ENCODE measurements around the gene SH3BP4.

The SH3BP4 gene

DNA sequence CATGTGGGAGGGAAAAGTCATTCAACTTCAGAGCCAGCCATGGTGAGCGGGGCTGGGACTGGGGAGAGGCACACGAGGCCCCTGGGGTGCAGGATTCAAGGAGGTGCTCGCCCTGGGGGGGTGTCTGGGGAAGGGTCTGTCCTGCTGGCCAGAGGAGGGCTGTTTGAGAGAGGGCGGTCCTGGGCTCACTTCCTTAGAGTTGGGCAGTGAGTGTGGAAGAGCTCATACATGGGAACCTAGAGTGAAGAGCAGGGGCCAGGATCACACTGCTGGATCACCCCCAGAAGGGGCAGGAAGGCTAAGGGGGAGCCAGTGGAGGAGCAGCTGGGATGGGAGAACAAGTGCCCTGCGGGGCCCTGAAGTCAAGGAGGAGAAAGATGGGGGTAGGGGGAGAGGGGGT, 6.5 kb downstream of the SH3BP4 start:
- TF ChIP-seq, protein P1, sequence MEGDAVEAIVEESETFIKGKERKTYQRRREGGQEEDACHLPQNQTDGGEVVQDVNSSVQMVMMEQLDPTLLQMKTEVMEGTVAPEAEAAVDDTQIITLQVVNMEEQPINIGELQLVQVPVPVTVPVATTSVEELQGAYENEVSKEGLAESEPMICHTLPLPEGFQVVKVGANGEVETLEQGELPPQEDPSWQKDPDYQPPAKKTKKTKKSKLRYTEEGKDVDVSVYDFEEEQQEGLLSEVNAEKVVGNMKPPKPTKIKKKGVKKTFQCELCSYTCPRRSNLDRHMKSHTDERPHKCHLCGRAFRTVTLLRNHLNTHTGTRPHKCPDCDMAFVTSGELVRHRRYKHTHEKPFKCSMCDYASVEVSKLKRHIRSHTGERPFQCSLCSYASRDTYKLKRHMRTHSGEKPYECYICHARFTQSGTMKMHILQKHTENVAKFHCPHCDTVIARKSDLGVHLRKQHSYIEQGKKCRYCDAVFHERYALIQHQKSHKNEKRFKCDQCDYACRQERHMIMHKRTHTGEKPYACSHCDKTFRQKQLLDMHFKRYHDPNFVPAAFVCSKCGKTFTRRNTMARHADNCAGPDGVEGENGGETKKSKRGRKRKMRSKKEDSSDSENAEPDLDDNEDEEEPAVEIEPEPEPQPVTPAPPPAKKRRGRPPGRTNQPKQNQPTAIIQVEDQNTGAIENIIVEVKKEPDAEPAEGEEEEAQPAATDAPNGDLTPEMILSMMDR (IDR thresholded peaks at IDR 0.05; ENCODE audit: control insufficient read depth, extremely low read depth, insufficient read depth): no peak
- H3K4me3 ChIP-seq (ENCODE audit: low read depth, low read length): no peak overlapping the region
- DNase-seq (ENCODE audit: low read depth): no peak

DNA sequence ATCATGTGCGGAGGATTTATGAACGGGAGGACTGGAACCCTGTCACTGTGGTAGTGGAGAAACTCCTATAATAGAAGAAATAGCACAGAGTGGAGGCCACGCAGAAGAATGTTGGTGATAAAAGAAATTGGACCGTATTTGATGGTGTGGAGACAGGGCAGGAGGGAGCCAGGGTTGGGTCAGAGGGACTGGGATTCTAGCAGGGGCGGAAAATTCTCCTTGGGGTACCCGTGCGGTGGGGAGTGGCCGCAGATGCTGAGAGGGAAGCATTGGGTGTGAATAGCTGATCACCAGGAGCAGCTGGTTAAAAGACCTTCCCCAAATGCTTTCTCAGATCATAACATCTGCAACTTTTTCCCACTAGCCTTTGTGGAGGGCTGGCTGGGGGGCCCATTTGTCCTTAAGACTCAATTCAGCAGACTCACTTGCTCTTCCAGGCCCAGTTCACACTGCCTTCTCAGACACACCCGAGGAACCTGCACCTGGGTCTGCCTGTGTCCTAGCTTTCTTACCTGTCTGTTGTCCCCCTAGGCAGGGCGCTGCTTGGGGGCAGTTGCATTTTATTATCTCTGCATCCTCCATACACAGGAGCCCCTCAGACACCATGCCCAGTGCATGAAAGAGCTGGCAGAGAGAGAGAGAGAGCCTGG, 7.1 kb downstream of the SH3BP4 start:
- no peak for DNase-seq (ENCODE audit: low read depth)
- H3K4me3 ChIP-seq (ENCODE audit: low read depth, low read length): no peak overlapping the region
- TF ChIP-seq, protein P1 (IDR thresholded peaks at IDR 0.05; ENCODE audit: control insufficient read depth, extremely low read depth, insufficient read depth): no peak

DNA sequence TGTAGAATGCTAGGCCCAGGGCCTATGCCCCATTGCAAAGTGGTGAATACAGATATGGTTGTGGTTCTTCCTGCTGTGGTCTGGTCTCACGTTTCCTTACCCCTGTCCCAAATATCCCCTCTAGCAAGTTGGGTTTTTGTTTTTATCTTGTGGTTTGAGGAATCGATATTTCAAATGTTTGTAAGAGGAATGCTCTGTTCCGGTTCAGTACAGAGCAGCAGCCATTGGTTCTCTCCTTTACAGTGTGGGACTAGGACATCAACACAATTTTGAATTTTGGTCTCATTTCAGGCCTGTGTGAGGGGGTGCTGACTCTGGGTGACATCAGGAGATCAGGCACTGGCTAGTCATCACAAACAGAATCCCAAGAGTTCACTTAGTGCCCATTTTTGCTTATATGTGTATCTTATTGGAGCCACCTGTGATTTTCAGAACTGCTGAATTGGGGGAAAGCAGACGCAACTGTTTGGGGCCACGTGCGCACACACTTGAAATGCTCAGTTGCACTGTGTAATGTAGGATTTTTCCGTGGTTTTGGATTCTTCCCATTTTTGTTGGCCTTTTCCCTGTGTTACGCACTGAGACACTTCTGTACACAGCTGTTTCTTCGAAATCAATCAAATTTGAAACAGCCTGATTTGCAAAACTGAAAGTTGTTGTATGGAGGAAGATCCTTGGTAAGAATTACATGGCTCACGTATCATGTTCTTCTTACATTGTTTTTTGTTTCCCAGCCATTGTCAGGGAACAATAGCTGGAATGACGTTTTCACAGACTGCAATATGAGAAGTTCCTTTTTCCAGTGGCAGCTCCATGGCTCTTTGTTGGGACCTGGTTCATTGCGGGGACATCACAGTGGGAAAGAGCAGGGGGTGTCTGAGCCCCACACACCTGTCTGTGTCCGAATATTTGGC, 8.6 kb downstream of the SH3BP4 start:
- DNase-seq (ENCODE audit: low read depth): no peak
- no peak overlapping the region for H3K4me3 ChIP-seq (ENCODE audit: low read depth, low read length)
- TF ChIP-seq, protein P1 (IDR thresholded peaks at IDR 0.05; ENCODE audit: control insufficient read depth, extremely low read depth, insufficient read depth): no peak

DNA sequence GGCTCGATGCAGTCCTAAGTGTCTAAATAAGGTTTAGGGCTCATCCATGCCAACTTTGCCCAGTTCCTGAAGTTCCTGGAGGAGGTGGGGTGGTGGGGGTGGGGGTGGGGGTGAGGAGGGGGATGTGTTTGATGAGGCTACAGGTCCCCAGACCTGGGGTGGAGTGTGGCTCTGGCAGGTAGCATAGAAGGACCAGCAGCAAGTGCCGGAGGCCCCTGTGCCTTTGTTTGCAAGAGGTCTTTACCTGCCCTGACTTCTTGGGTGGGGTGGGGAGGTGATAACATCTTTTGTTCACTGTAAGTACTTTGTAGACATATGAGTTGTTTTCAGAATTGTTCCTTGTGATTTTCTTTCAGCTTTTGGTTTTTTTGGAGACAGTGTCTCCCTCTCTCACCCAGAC, 10.0 kb downstream of the SH3BP4 start:
- no peak for DNase-seq (ENCODE audit: low read depth)
- H3K4me3 ChIP-seq (ENCODE audit: low read depth, low read length): no peak overlapping the region
- TF ChIP-seq, protein P1 (IDR thresholded peaks at IDR 0.05; ENCODE audit: control insufficient read depth, extremely low read depth, insufficient read depth): no peak

DNA sequence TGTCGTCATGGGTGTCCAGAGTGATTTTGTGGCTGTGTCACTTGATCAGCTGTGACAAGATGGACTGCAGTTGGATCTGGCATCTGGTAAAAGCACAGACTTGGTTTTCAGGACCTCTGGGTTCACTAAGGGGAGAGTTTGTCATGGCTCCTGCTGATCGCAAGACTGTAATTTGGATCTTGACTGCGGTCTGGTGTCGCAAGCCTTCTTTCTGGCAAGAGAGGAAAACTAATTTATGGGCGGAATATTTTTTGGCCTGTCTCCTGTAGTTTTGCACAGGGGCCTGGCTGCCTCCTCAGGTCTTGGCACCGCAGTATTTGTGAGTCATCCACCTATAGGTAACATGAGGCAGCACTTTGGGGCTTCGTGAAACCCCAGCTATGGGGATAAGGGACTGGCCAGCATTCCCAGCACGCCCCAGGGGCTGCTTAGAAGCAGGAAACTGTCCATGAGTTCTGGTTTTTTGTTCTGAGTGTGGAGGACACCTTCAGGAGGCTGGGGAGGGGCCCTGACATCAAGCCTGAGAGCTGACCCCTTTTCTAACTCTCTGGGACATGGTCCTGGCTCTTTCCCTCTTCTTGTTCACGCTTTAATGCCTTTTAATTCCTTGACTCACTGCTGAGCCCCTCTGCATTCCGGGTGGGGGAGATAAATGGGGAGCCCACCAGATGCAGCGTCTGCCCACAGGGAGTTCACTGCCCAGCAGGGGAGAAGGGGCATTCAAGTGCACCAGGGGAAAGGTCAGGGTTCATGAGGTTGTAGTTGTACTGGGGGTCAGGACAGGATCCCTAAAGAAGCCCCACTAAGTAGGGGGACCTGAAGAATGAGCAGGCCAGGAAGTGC, 12.2 kb downstream of the SH3BP4 start:
- no peak for DNase-seq (ENCODE audit: low read depth)
- H3K4me3 ChIP-seq (ENCODE audit: low read depth, low read length): no peak overlapping the region
- TF ChIP-seq, protein P1 (IDR thresholded peaks at IDR 0.05; ENCODE audit: control insufficient read depth, extremely low read depth, insufficient read depth): no peak

DNA sequence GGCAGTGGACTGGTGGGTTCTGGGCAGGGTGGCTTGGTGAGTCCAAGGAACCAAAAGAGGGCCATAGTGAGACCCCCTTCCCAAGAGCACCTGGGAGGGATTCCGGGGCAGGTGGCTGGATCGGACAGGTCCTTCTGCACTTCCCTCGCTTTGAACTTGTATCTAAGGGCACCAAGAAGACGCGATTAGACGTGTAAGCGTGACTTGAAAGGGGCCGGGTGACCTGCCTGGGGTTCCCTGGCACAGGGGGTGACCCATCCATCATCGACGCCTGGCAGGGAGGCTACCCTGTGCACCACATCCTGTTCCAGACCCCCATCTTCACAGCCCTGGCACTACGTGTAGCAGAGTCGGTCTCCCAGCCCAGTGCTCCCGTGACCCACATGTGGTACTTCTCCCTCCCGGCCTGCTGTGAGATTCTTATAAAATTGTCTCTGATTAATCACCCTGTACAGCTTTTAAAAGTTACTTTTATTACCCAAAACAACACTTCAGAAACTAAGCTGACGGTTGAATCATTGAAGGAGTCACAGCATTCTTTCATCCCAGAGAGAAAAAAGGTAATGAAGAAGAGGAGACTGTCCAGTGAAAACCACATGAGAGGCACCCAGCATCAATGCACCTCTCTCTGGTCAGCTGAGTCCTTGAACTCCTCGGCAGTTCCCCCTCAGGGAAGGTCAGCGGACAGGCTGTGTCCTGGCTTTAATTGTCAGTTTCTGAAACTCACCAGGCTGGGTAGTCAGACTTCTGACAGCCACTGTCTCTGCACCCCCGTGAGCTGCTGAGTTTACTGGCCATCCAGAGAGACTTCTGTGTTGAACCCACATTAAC, 13.0 kb downstream of the SH3BP4 start:
- TF ChIP-seq, protein P1 (IDR thresholded peaks at IDR 0.05; ENCODE audit: control insufficient read depth, extremely low read depth, insufficient read depth): no peak
- H3K4me3 ChIP-seq (ENCODE audit: low read depth, low read length): no peak overlapping the region
- DNase-seq (ENCODE audit: low read depth): no peak

All from LNCaP clone FGC (cell line).